Transverse colon (tissue), 4 donors: ENCODE data around the gene NCKAP5. TPM values are rescaled to one million over a fixed set of nuclear protein-coding genes. Genes with fewer than 3 reads are reported as not detected.

Source experiments
- DNase-seq: peaks from one replicate; pipeline ENCODE4 v3.0.0-alpha.2; 2019
- H3K27ac ChIP-seq, 4 donors: fragments of 200-600 bp; sonication (generic); 2 replicates each; pipeline ENCODE4 v1.5.1; 2016 to 2018; ENCODE audit warnings: inconsistent platforms in 4 of 4
- H3K27me3 ChIP-seq: fragments of 200-600 bp; sonication (generic); 2 replicates; pipeline ENCODE4 v1.5.1; 2017; ENCODE audit warnings: inconsistent platforms
- H3K36me3 ChIP-seq, 4 donors: fragments of 200-600 bp; sonication (generic); 2 replicates each; pipeline ENCODE4 v1.5.1; 2017 to 2019; ENCODE audit warnings: inconsistent platforms in 4 of 4
- H3K4me1 ChIP-seq, 4 donors: fragments of 200-600 bp; sonication (generic); 2 replicates each; pipeline ENCODE4 v1.5.1; 2017 to 2020; ENCODE audit warnings: inconsistent platforms in 4 of 4
- H3K4me3 ChIP-seq, 4 donors: fragments of 200-600 bp; sonication (generic); 1 replicate in 1 of 4; 2 replicates in 3 of 4; pipeline versions ENCODE4 v1.5.1 to v1.6.1; 2017 to 2019; ENCODE audit warnings: inconsistent platforms in 4 of 4
- H3K9me3 ChIP-seq, 2 donors: fragments of 200-600 bp; sonication (generic); 2 replicates each; pipeline ENCODE4 v1.5.1; 2017 to 2019; ENCODE audit warnings: inconsistent platforms in 2 of 2
- CTCF ChIP-seq, 5 experiments: fragments of 200-600 bp in 3 of 5; fragments of 450-650 bp in 2 of 5; sonication (generic) in 3 of 5; IDR thresholded peaks; 1 replicate in 2 of 5; 2 replicates in 3 of 5; pipeline ENCODE4 v1.5.1; 2016 to 2017; ENCODE audit warnings: antibody characterized with exemption in 5 of 5, inconsistent platforms in 3 of 5, mild to moderate bottlenecking in 2 of 5, moderate library complexity in 1 of 5
- EP300 ChIP-seq: sonication (generic); formaldehyde crosslinking; IDR thresholded peaks from one replicate; pipeline ENCODE4 v1.6.1; 2017; ENCODE audit warnings: antibody characterized with exemption, low read depth
- POLR2A ChIP-seq: fragments of 450-650 bp; IDR thresholded peaks from one replicate; pipeline ENCODE4 v1.6.1; 2016; ENCODE audit warnings: antibody characterized with exemption, mild to moderate bottlenecking, moderate library complexity
- POLR2AphosphoS5 ChIP-seq, 3 donors: sonication (generic); formaldehyde crosslinking; IDR thresholded peaks; one replicate each; pipeline ENCODE4 v1.6.1; 2016; ENCODE audit warnings: antibody characterized with exemption in 3 of 3
- WGBS, 2 donors: methylation state at CpG; one replicate each; pipeline ENCODE4 v1.1.5; 2018; ENCODE audit warnings: low coverage in 1 of 2; 5-methylcytosine and 5-hydroxymethylcytosine counted together
- in situ Hi-C, 4 donors: fragments of 200-750 bp; cut with MboI; loops; one replicate each; pipeline versions ENCODE4 v1.15.0 to v1.15.1; 2017; ENCODE audit warnings: low sequenced_read_pairs in 3 of 4, low pct_ligation_motif_present in 1 of 4, low pct_unique_long_range_greater_than_20kb in 1 of 4
- intact Hi-C: fragments of 100-400 bp; cut with DNase I; formaldehyde crosslinking; loops from one replicate; pipeline ENCODE4 v1.15.1; 2023; ENCODE audit warnings: low total_unique reads
- total RNA-seq, 4 donors: library from RNA; depleted of rRNA; stranded (reverse); fragments of >200 nt; gene quantifications; one replicate each; pipeline ENCODE4 v1.1.0, GENCODE V29; 2016

The NCKAP5 gene
- total RNA-seq, 4 donors from 2014 or later, result 1.1 to 10.9 (median 5.0) TPM

- TF ChIP-seq EP300, result no peak
- no peak for TF ChIP-seq CTCF (IDR thresholded peaks at IDR 0.05)
- TF ChIP-seq POLR2AphosphoS5 (IDR thresholded peaks at IDR 0.05), result no peak
- TF ChIP-seq POLR2A, result no peak
- no peaks in the 10 kb centered on the region for H3K9me3 ChIP-seq
- H3K36me3 ChIP-seq, result no peaks in the 10 kb centered on the region
- H3K27me3 ChIP-seq, result no peaks in the 10 kb centered on the region
- WGBS, 2 donors, result 46 to 52% methylated on average over 2 to 5 of the region's 5 CpGs
- no peak for DNase-seq
- H3K27ac ChIP-seq, result no peak overlapping the region
- H3K4me3 ChIP-seq, result no peak overlapping the region
- intact Hi-C loops, result no loop called here
- H3K4me1 ChIP-seq, result no peaks in the 10 kb centered on the region
- in situ Hi-C loops, result no loop called here
These were observed 708.7 kb downstream of the NCKAP5 start for GRCh38 chr2:132859590-132859989.

GRCh38 chr2:132857319-132857718, 710.9 kb downstream of the NCKAP5 start:
- H3K27ac ChIP-seq, result no peak overlapping the region
- 60% methylated on average over 1 of the region's 1 CpG; no CpG with 5 or more reads in 1 of the 2 donors for WGBS, 2 donors
- H3K27me3 ChIP-seq, result no peaks in the 10 kb centered on the region
- no peaks in the 10 kb centered on the region for H3K4me1 ChIP-seq
- in situ Hi-C loops, result no loop called here
- DNase-seq, result no peak
- no peaks in the 10 kb centered on the region for H3K36me3 ChIP-seq
- intact Hi-C loops, result no loop called here
- no peak overlapping the region for H3K4me3 ChIP-seq
- no peak for TF ChIP-seq CTCF (IDR thresholded peaks at IDR 0.05)
- TF ChIP-seq EP300, result no peak
- no peak for TF ChIP-seq POLR2A
- no peak for TF ChIP-seq POLR2AphosphoS5 (IDR thresholded peaks at IDR 0.05)
- no peaks in the 10 kb centered on the region for H3K9me3 ChIP-seq

- Histone ChIP-seq H3K4me3 (no peak overlapping the region), H3K27me3 (no peaks in the 10 kb centered on the region), H3K9me3 (no peaks in the 10 kb centered on the region), H3K27ac (no peak overlapping the region), H3K4me1 (no peaks in the 10 kb centered on the region), H3K36me3 (no peaks in the 10 kb centered on the region)
- no peak for TF ChIP-seq CTCF (IDR thresholded peaks at IDR 0.05)
- no peak for TF ChIP-seq POLR2AphosphoS5 (IDR thresholded peaks at IDR 0.05)
- TF ChIP-seq EP300, result no peak
- intact Hi-C loops (no loop called here), in situ Hi-C loops (no loop called here)
- no peak for DNase-seq
- WGBS, 2 donors, result 83% methylated on average over 3 to 4 of the region's 4 CpGs
These were observed 717.6 kb downstream of the NCKAP5 start for GRCh38 chr2:132850688-132851087.

GRCh38 chr2:132849118-132849517, 719.1 kb downstream of the NCKAP5 start:
- in situ Hi-C loops (no loop called here), intact Hi-C loops (no loop called here)
- Histone ChIP-seq H3K9me3 (no peaks in the 10 kb centered on the region), H3K36me3 (no peaks in the 10 kb centered on the region), H3K4me3 (no peak overlapping the region), H3K27ac (no peak overlapping the region), H3K27me3 (no peaks in the 10 kb centered on the region), H3K4me1 (no peaks in the 10 kb centered on the region)
- 80 to 85% methylated on average over 1 of the region's 1 CpG for WGBS, 2 donors
- no peak for DNase-seq
- TF ChIP-seq CTCF (IDR thresholded peaks at IDR 0.05) (no peak), EP300 (no peak), POLR2AphosphoS5 (IDR thresholded peaks at IDR 0.05) (no peak), POLR2A (no peak)
